Stimulated activated memory B cell treated with anti-CD40 and anti-IgM and Interleukin-4, amounts not matched to agents 10 μg/mL and 1 μg/mL and 100 μg/mL, for 72 hours (primary cell): Measurements from ENCODE around the gene CCDC134.
"Not testable (repeated sequence)": the region's sequence is repeated elsewhere in the genome, so short reads cannot be mapped to it uniquely, and the experiment has no call there.

Source experiments
- ATAC-seq: fragments of 150-1000 bp; cut with Tn5 transposase; 2 replicates; pipeline ENCODE4 v1.10.0; 2021
- H3K27ac Mint-ChIP-seq: one replicate; pipeline ENCODE4 v1.8.0; 2022; ENCODE audit warnings: mild to moderate bottlenecking, mixed read lengths
- H3K27me3 Mint-ChIP-seq: one replicate; pipeline ENCODE4 v1.8.0; 2022; ENCODE audit warnings: mixed read lengths
- H3K36me3 Mint-ChIP-seq: one replicate; pipeline ENCODE4 v1.8.0; 2022; ENCODE audit warnings: mixed read lengths
- H3K4me1 Mint-ChIP-seq: one replicate; pipeline ENCODE4 v1.8.0; 2022; ENCODE audit warnings: mixed read lengths
- H3K4me3 Mint-ChIP-seq: one replicate; pipeline ENCODE4 v1.8.0; 2022; ENCODE audit warnings: mild to moderate bottlenecking, moderate library complexity, mixed read lengths
- H3K9me3 Mint-ChIP-seq: one replicate; pipeline ENCODE4 v1.8.0; 2022; ENCODE audit warnings: mixed read lengths

CCDC134 gene

GRCh38 chr22:41826430-41827383, 26.2 kb downstream of the CCDC134 start:
- Mint-ChIP-seq H3K36me3 (peaks cover 11% of the 10 kb centered on the region), H3K4me3 (no peak overlapping the region), H3K4me1 (peaks cover 40% of the 10 kb centered on the region), H3K9me3 (no peaks in the 10 kb centered on the region), H3K27ac (peak overlapping the region; percentile 99), H3K27me3 (no peaks in the 10 kb centered on the region)
- ATAC-seq = no peak

GRCh38 chr22:41827671-41828070, 27.2 kb downstream of the CCDC134 start:
- H3K27me3 Mint-ChIP-seq = no peaks in the 10 kb centered on the region
- no peak overlapping the region for H3K4me3 Mint-ChIP-seq
- ATAC-seq = no peak
- H3K36me3 Mint-ChIP-seq = peaks cover 11% of the 10 kb centered on the region
- peaks cover 41% of the 10 kb centered on the region for H3K4me1 Mint-ChIP-seq
- H3K9me3 Mint-ChIP-seq = no peaks in the 10 kb centered on the region
- H3K27ac Mint-ChIP-seq = peak overlapping the region; percentile 99

- ATAC-seq = no peak
These were observed 28.0 kb downstream of the CCDC134 start for GRCh38 chr22:41828516-41828915.

GRCh38 chr22:41830174-41830573, 29.7 kb downstream of the CCDC134 start:
- H3K9me3 Mint-ChIP-seq = no peaks in the 10 kb centered on the region
- peak overlapping the region; percentile 99 for H3K27ac Mint-ChIP-seq
- H3K4me3 Mint-ChIP-seq = no peak overlapping the region
- H3K36me3 Mint-ChIP-seq = peaks cover 18% of the 10 kb centered on the region
- no peaks in the 10 kb centered on the region for H3K27me3 Mint-ChIP-seq
- peaks cover 38% of the 10 kb centered on the region for H3K4me1 Mint-ChIP-seq
- no peak for ATAC-seq

More at GRCh38 chr22:41828516-41828915, 28.0 kb downstream of the CCDC134 start:
- H3K9me3 Mint-ChIP-seq = no peaks in the 10 kb centered on the region
- H3K27ac Mint-ChIP-seq = peak overlapping the region; percentile 99
- H3K4me3 Mint-ChIP-seq = no peak overlapping the region
- H3K4me1 Mint-ChIP-seq = peaks cover 38% of the 10 kb centered on the region
- peaks cover 11% of the 10 kb centered on the region for H3K36me3 Mint-ChIP-seq
- H3K27me3 Mint-ChIP-seq = no peaks in the 10 kb centered on the region

GRCh38 chr22:41831383-41831782, 30.9 kb downstream of the CCDC134 start:
- H3K9me3 Mint-ChIP-seq = no peaks in the 10 kb centered on the region
- peak overlapping the region; percentile 22 for H3K4me3 Mint-ChIP-seq
- H3K27me3 Mint-ChIP-seq = no peaks in the 10 kb centered on the region
- H3K4me1 Mint-ChIP-seq = peaks cover 45% of the 10 kb centered on the region
- ATAC-seq = no peak
- H3K36me3 Mint-ChIP-seq = peaks cover 20% of the 10 kb centered on the region
- H3K27ac Mint-ChIP-seq = peak overlapping the region; percentile 99

GRCh38 chr22:41831828-41832552, 31.5 kb downstream of the CCDC134 start:
- H3K36me3 Mint-ChIP-seq = peaks cover 26% of the 10 kb centered on the region
- H3K4me1 Mint-ChIP-seq = peaks cover 51% of the 10 kb centered on the region
- H3K27me3 Mint-ChIP-seq = no peaks in the 10 kb centered on the region
- peak overlapping the region; percentile 87 for H3K4me3 Mint-ChIP-seq
- ATAC-seq = no peak
- H3K9me3 Mint-ChIP-seq = no peaks in the 10 kb centered on the region
- H3K27ac Mint-ChIP-seq = peak overlapping the region; percentile 99

- Mint-ChIP-seq H3K4me3 (peak within 1 kb of the TSS; percentile 87), H3K9me3 (no peaks in the 10 kb centered on the region), H3K27ac (peak within 1 kb of the TSS; percentile 99), H3K27me3 (no peaks in the 10 kb centered on the region), H3K36me3 (peaks cover 27% of the 10 kb centered on the region), H3K4me1 (peaks cover 52% of the 10 kb centered on the region)
- ATAC-seq = peak; percentile 95
These were observed 32.3 kb downstream of the CCDC134 start, which contains the start of gene SREBF2 for GRCh38 chr22:41832553-41833368. SREBF2 (plus strand) TSS chr22:41833105; CDS start chr22:41833271, 166 bp downstream.

GRCh38 chr22:41833369-41834004, 33.0 kb downstream of the CCDC134 start:
- Mint-ChIP-seq H3K36me3 (peaks cover 34% of the 10 kb centered on the region), H3K4me3 (peak overlapping the region; percentile 87), H3K27me3 (no peaks in the 10 kb centered on the region), H3K9me3 (no peaks in the 10 kb centered on the region), H3K4me1 (peaks cover 54% of the 10 kb centered on the region), H3K27ac (peak overlapping the region; percentile 99)
- ATAC-seq = peak; percentile 50

GRCh38 chr22:41834005-41834944, 33.8 kb downstream of the CCDC134 start:
- Mint-ChIP-seq H3K4me1 (peaks cover 57% of the 10 kb centered on the region), H3K27me3 (no peaks in the 10 kb centered on the region), H3K27ac (peak overlapping the region; percentile 99), H3K36me3 (peaks cover 42% of the 10 kb centered on the region), H3K4me3 (peak overlapping the region; percentile 87), H3K9me3 (no peaks in the 10 kb centered on the region)
- ATAC-seq = no peak

- H3K27ac Mint-ChIP-seq = peak overlapping the region; percentile 53
- ATAC-seq, H3K4me3 Mint-ChIP-seq, H3K9me3 Mint-ChIP-seq, H3K27me3 Mint-ChIP-seq: not testable (repeated sequence)
- H3K36me3 Mint-ChIP-seq = peaks cover 51% of the 10 kb centered on the region
- peaks cover 56% of the 10 kb centered on the region for H3K4me1 Mint-ChIP-seq
These were observed 35.0 kb downstream of the CCDC134 start for GRCh38 chr22:41835462-41835861.

GRCh38 chr22:41836551-41836950, 36.1 kb downstream of the CCDC134 start:
- no peaks in the 10 kb centered on the region for H3K9me3 Mint-ChIP-seq
- no peak for ATAC-seq
- peak overlapping the region; percentile 53 for H3K27ac Mint-ChIP-seq
- no peak overlapping the region for H3K4me3 Mint-ChIP-seq
- peaks cover 58% of the 10 kb centered on the region for H3K36me3 Mint-ChIP-seq
- peaks cover 60% of the 10 kb centered on the region for H3K4me1 Mint-ChIP-seq
- H3K27me3 Mint-ChIP-seq = no peaks in the 10 kb centered on the region

GRCh38 chr22:41838842-41839618, 38.6 kb downstream of the CCDC134 start:
- no peak for ATAC-seq
- H3K27me3 Mint-ChIP-seq = no peaks in the 10 kb centered on the region
- H3K27ac Mint-ChIP-seq = peak overlapping the region; percentile 18
- peak overlapping the region; percentile 26 for H3K4me3 Mint-ChIP-seq
- peaks cover 69% of the 10 kb centered on the region for H3K4me1 Mint-ChIP-seq
- peaks cover 58% of the 10 kb centered on the region for H3K36me3 Mint-ChIP-seq
- no peaks in the 10 kb centered on the region for H3K9me3 Mint-ChIP-seq

- Mint-ChIP-seq H3K4me1 (peaks cover 79% of the 10 kb centered on the region), H3K36me3 (peaks cover 52% of the 10 kb centered on the region), H3K27me3 (no peaks in the 10 kb centered on the region)
These were observed 39.7 kb downstream of the CCDC134 start for GRCh38 chr22:41840216-41840615.

More at GRCh38 chr22:41840216-41840615, 39.7 kb downstream of the CCDC134 start:
- Mint-ChIP-seq H3K4me3 (peak overlapping the region; percentile 44), H3K27ac (peak overlapping the region; percentile 69), H3K9me3 (no peaks in the 10 kb centered on the region)
- peak; percentile 43 for ATAC-seq
